Measurements from ENCODE around the gene INSL4. TPM values are rescaled to one million over a fixed set of nuclear protein-coding genes. Genes with fewer than 3 reads are reported as not detected.
A peak's percentile ranks its signal among the peaks of the same experiment; 100 is the strongest.

Gene INSL4
- polyA plus RNA-seq = not detected
- long read RNA-seq, donor 1 = 0 reads
- long read RNA-seq, donor 2 = 0 reads
- long read RNA-seq, donor 3 = 0 reads
- long read RNA-seq, donor 4 = 0 reads
- long read RNA-seq, donor 5 = 0 reads
- long read RNA-seq, donor 6 = 0 reads
- long read RNA-seq, donor 7 = 0 reads
- long read RNA-seq, donor 8 = 0 reads
- long read RNA-seq, donor 9 = 0 reads
- long read RNA-seq, donor 10 = 0 reads

DNA sequence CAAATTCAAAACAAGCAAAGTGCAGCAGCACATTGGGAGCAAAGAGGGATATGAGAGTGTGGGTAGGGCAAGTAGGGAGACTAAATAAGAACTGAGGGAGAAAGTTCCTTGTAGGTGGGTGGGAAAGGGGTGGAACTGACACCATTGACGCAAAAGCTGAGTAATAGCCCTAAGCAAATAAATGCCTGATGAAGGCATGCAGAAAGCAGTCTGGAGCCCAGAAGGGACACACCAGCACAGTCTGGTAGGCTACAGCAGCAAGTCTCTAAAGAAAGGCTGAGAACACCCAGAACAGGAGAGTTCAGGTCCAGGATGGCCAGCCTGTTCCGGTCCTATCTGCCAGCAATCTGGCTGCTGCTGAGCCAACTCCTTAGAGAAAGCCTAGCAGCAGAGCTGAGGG lies at the start of gene INSL4:
TSS of gene INSL4 (plus strand) at position 208 of the 400 bp plus-strand sequence. CDS start at position 313, 105 bp downstream.
- no peak within 1 kb of the TSS for H3K4me3 ChIP-seq (ENCODE audit: low read depth in 1 of 3, low read length in 3 of 3)
- 91 to 95% (median 92%) methylated on average over 2 of the region's 2 CpGs for WGBS, 3 donors
- peaks cover 0 to 4% of the 10 kb centered on the region in 2 donors for H3K9me3 ChIP-seq (ENCODE audit: control insufficient read depth in 2 of 2, insufficient read depth in 1 of 2, low read depth in 1 of 2, low read length in 1 of 2)
- DNase-seq (no peak), FAIRE-seq (no peak)
- no peaks in the 10 kb centered on the region for H3K27me3 ChIP-seq (ENCODE audit: control insufficient read depth in 3 of 3, insufficient read depth in 3 of 3, low read length in 3 of 3)
- H3K36me3 ChIP-seq (ENCODE audit: control insufficient read depth in 3 of 3, insufficient read depth in 2 of 3, low read depth in 1 of 3, low read length in 3 of 3) = no peaks in the 10 kb centered on the region
- H3K4me1 ChIP-seq (ENCODE audit: control insufficient read depth in 3 of 3, insufficient read depth in 2 of 3, low read depth in 1 of 3, low read length in 2 of 3) = no peaks in the 10 kb centered on the region
- no peak within 1 kb of the TSS for H3K27ac ChIP-seq (ENCODE audit: low read depth in 1 of 3, low read length in 2 of 3)

DNA sequence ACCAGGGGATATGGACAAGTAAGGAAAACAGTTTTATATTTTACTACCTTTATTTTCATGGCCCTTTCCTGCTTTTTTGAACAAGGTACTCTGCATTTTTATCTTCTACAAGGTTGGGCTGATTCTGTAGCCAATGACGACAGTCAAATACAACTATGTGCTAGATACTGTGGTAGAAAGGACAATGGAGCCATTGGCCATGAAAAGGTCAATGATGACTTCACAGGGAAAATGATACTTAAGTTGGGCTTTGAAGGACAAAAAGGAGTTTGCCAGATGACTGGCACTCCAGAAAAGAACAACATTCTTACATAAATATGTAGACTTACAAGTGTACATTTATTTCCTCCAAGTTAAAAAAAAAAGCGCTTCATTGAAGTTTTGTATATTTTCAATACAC lies 46.4 kb upstream of the INSL4 start:
- DNase-seq (no peak), FAIRE-seq (no peak)
- 94 to 96% (median 96%) methylated on average over 2 of the region's 2 CpGs for WGBS, 3 donors
- no peaks in the 10 kb centered on the region for H3K27me3 ChIP-seq (ENCODE audit: control insufficient read depth in 3 of 3, insufficient read depth in 3 of 3, low read length in 3 of 3)
- no peak overlapping the region for H3K27ac ChIP-seq (ENCODE audit: low read depth in 1 of 3, low read length in 2 of 3)
- no peak overlapping the region for H3K4me3 ChIP-seq (ENCODE audit: low read depth in 1 of 3, low read length in 3 of 3)
- no peaks in the 10 kb centered on the region for H3K36me3 ChIP-seq (ENCODE audit: control insufficient read depth in 3 of 3, insufficient read depth in 2 of 3, low read depth in 1 of 3, low read length in 3 of 3)
- H3K4me1 ChIP-seq (ENCODE audit: control insufficient read depth in 3 of 3, insufficient read depth in 2 of 3, low read depth in 1 of 3, low read length in 2 of 3) = no peaks in the 10 kb centered on the region
- H3K9me3 ChIP-seq (ENCODE audit: control insufficient read depth in 2 of 2, insufficient read depth in 1 of 2, low read depth in 1 of 2, low read length in 1 of 2) = peaks cover 0 to 2% of the 10 kb centered on the region in 2 donors

DNA sequence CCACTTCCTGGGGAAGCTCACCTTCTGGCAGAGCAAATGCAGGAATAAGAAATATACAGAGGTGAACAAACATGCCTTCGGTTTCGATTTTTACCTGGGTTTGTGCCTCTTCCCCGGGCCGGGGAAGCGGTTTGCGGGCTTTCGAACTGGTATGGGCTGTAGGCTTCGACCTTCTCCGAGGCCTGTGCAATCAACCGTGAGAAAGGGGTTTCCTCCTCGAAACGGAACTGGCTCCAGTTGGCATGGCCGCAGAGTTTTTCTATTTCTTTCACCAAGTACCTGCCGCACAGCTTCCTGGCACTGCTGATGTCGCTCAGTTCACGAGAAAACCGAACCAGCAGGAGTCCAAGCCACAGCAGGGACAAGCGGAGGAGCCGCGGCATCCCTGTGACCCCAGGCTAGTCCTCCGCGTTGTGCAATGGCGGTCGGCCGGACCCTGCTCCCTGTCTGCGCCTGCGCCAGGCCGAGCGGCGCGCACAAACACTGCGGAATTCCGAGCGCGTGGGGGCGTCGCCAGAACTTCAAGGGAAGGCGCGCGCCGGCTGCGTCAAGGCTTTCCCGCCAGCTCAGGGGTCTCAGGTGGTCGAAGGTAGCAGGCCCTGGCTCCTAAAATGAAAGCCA lies 45.9 kb upstream of the INSL4 start, which contains the start of gene INSL6:
TSS of gene INSL6 (minus strand) at position 420 of the 621 bp plus-strand sequence. CDS start at position 383, 37 bp downstream.
- H3K27me3 ChIP-seq (ENCODE audit: control insufficient read depth in 3 of 3, insufficient read depth in 3 of 3, low read length in 3 of 3) = no peaks in the 10 kb centered on the region
- no peaks in the 10 kb centered on the region for H3K4me1 ChIP-seq (ENCODE audit: control insufficient read depth in 3 of 3, insufficient read depth in 2 of 3, low read depth in 1 of 3, low read length in 2 of 3)
- H3K36me3 ChIP-seq (ENCODE audit: control insufficient read depth in 3 of 3, insufficient read depth in 2 of 3, low read depth in 1 of 3, low read length in 3 of 3) = no peaks in the 10 kb centered on the region
- WGBS, 3 donors = 92 to 95% (median 93%) methylated on average over 39 to 44 of the region's 44 CpGs
- no peak within 1 kb of the TSS for H3K4me3 ChIP-seq (ENCODE audit: low read depth in 1 of 3, low read length in 3 of 3)
- no peak within 1 kb of the TSS for H3K27ac ChIP-seq (ENCODE audit: low read depth in 1 of 3, low read length in 2 of 3)
- no peak for FAIRE-seq
- DNase-seq = no peak
- no peaks in the 10 kb centered on the region for H3K9me3 ChIP-seq (ENCODE audit: control insufficient read depth in 2 of 2, insufficient read depth in 1 of 2, low read depth in 1 of 2, low read length in 1 of 2)

DNA sequence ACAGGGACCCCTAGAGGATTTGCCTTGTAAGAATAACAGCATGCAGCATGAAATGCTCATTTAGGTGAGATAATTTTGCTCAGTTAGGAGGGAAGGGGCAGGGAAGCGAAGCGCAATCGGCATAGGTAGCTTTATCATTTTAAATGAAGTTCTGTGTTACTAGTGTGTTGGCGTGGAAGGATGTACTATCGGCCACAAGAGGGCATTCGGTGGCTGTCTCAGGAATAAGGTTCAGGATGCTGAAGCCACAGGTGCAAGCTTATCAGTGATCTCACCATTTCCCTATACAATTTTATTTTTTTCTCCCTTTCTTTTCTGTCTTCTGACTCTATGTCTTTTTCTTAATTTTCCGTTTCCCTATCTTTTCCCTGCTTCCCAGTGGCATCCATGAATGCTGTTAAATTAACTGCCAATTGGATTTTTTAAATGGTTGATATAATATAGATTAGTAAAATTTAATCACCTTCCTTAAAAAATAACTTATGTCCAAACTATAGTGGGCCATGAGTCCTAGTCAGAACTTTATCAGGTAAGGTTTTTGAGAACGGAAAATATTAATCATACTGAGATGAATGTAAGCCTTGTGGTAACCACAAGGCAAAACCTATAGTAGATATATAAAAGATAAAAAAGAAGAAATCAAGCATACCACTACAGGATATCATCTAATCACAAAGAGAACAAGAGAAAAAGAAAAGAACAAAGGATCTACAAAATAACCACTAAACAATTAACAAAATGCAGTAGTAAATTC lies 44.6 kb upstream of the INSL4 start:
- H3K27ac ChIP-seq (ENCODE audit: low read depth in 1 of 3, low read length in 2 of 3) = no peak overlapping the region
- H3K4me3 ChIP-seq (ENCODE audit: low read depth in 1 of 3, low read length in 3 of 3) = no peak overlapping the region
- no peaks in the 10 kb centered on the region for H3K9me3 ChIP-seq (ENCODE audit: control insufficient read depth in 2 of 2, insufficient read depth in 1 of 2, low read depth in 1 of 2, low read length in 1 of 2)
- no peaks in the 10 kb centered on the region for H3K4me1 ChIP-seq (ENCODE audit: control insufficient read depth in 3 of 3, insufficient read depth in 2 of 3, low read depth in 1 of 3, low read length in 2 of 3)
- WGBS, 3 donors = 17 to 24% (median 20%) methylated on average over 8 of the region's 8 CpGs
- DNase-seq (peak; percentile 62 to 72), FAIRE-seq (no peak)
- peaks cover 0 to under 1% (median 0%) of the 10 kb centered on the region in 3 donors for H3K27me3 ChIP-seq (ENCODE audit: control insufficient read depth in 3 of 3, insufficient read depth in 3 of 3, low read length in 3 of 3)
- H3K36me3 ChIP-seq (ENCODE audit: control insufficient read depth in 3 of 3, insufficient read depth in 2 of 3, low read depth in 1 of 3, low read length in 3 of 3) = no peaks in the 10 kb centered on the region

DNA sequence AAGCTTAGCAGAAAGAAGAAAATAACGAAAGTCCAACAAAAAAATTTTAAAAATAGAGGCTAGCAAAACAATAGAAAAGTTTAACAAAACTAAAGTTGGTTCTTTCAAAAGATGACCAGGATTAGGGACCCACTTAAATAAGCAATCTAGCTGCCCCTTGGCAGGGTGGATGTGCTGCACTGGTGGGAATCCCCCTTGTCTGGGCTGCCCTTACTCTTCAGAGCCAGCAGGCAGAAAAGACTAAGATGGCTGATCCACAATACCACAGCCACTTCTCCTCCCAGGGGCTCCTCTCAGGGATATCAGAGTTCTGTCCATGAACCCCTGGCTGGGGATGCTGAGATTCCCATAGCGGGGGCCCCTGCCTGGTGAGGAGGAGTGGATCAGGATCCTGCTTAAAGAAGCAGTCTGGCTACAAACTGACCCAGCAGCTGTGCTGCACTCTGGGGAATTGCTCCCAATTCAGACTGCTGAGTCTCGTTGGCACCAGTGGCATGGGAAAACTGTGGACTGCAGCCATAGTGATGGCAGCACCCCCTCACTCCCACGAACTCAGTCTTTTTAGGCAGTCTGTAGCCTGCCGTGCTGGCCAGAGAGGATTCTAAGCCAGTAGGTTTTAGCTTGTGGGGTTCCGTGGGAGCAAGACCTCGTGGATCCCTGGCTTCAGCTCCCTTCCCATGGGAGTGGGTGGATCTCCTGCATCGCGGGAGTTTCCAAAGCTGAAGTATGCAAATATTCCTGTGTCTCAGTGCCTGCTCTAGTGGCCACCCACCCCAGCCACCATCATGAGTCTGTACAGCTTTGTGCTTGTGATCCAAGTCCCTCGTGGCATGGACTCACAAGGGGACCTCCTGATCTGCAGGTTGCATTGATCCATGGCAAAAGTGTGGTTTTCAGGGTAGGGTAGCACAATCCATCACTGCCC lies 42.9 kb upstream of the INSL4 start:
- WGBS, 3 donors = 74 to 80% (median 79%) methylated on average over 10 of the region's 10 CpGs
- DNase-seq = no peak
- Histone ChIP-seq H3K4me1 (ENCODE audit: control insufficient read depth in 3 of 3, insufficient read depth in 2 of 3, low read depth in 1 of 3, low read length in 2 of 3) (no peaks in the 10 kb centered on the region), H3K27ac (ENCODE audit: low read depth in 1 of 3, low read length in 2 of 3) (no peak overlapping the region), H3K4me3 (ENCODE audit: low read depth in 1 of 3, low read length in 3 of 3) (no peak overlapping the region), H3K27me3 (ENCODE audit: control insufficient read depth in 3 of 3, insufficient read depth in 3 of 3, low read length in 3 of 3) (peaks cover 0 to 2% (median 0%) of the 10 kb centered on the region in 3 donors), H3K9me3 (ENCODE audit: control insufficient read depth in 2 of 2, insufficient read depth in 1 of 2, low read depth in 1 of 2, low read length in 1 of 2) (no peaks in the 10 kb centered on the region), H3K36me3 (ENCODE audit: control insufficient read depth in 3 of 3, insufficient read depth in 2 of 3, low read depth in 1 of 3, low read length in 3 of 3) (no peaks in the 10 kb centered on the region)
- FAIRE-seq = no peak

DNA sequence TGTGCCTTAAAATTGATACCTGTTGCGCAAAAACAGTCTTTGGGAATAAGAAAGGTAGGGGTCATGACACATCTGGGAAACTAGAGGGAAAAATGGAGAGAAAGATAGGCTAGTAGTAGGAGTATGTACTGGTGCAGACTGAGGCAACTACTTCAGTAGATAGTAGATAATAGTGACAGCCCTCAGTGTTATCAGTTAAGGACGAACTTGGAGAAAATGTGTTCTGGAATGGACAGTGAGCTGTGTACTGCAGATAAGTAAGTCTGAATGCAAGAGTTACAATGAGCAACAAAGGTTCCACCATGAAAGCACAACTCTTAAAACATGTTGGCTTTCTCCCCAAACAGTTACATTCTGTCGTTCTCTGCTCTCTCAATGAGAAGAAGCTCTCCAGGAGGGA lies 39.2 kb upstream of the INSL4 start:
- H3K27me3 ChIP-seq (ENCODE audit: control insufficient read depth in 3 of 3, insufficient read depth in 3 of 3, low read length in 3 of 3) = peaks cover 0 to 2% (median 0%) of the 10 kb centered on the region in 3 donors
- no peak overlapping the region for H3K4me3 ChIP-seq (ENCODE audit: low read depth in 1 of 3, low read length in 3 of 3)
- no peak for DNase-seq
- no peak overlapping the region for H3K27ac ChIP-seq (ENCODE audit: low read depth in 1 of 3, low read length in 2 of 3)
- H3K9me3 ChIP-seq (ENCODE audit: control insufficient read depth in 2 of 2, insufficient read depth in 1 of 2, low read depth in 1 of 2, low read length in 1 of 2) = no peaks in the 10 kb centered on the region
- whole genome bisulfite sequencing, 3 donors = 64 to 85% (median 81%) methylated on average over 3 of the region's 3 CpGs
- FAIRE-seq = no peak
- H3K36me3 ChIP-seq (ENCODE audit: control insufficient read depth in 3 of 3, insufficient read depth in 2 of 3, low read depth in 1 of 3, low read length in 3 of 3) = no peaks in the 10 kb centered on the region
- no peaks in the 10 kb centered on the region for H3K4me1 ChIP-seq (ENCODE audit: control insufficient read depth in 3 of 3, insufficient read depth in 2 of 3, low read depth in 1 of 3, low read length in 2 of 3)

DNA sequence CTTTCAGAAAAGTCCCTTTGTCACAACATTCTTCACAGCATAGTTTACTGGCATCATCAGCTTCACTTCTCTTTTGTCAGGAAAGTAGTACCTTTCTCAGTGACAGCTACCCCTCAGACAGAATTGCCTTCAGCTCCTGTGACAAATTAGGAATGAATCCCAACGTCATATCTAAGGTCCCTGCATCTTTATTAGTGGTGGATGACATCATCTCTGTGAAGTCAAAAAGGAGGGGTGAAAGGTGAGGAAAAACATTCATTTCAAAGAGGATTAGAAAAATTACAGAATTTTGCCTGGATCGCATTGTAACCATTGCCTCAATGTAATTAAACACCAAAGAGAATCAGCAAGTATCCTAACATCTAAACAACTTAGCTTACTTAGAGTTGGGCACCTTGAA lies 37.9 kb upstream of the INSL4 start:
- H3K4me1 ChIP-seq (ENCODE audit: control insufficient read depth in 3 of 3, insufficient read depth in 2 of 3, low read depth in 1 of 3, low read length in 2 of 3) = no peaks in the 10 kb centered on the region
- no peak for FAIRE-seq

DNA sequence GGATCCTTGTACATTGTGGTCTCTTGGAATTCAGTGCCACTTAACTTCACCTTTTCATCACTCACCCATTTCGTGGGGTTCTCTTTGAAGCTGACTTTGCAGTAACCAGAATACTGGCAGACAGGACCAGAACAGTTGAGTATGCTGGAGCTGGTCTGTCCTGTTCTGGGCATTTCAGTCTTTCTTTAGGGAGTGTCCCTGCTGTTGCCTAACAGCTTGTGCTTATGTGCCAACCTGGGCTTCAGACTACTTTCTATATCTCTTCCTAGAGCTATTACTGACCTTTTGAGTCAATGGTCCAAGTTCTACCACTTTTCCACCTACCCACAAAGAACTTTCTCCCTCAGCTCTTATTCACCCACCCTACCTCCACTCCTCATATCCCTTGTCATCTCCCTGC lies 35.8 kb upstream of the INSL4 start:
- no peak overlapping the region for H3K27ac ChIP-seq (ENCODE audit: low read depth in 1 of 3, low read length in 2 of 3)
- peaks cover 0 to 2% (median 2%) of the 10 kb centered on the region in 3 donors for H3K27me3 ChIP-seq (ENCODE audit: control insufficient read depth in 3 of 3, insufficient read depth in 3 of 3, low read length in 3 of 3)
- H3K4me1 ChIP-seq (ENCODE audit: control insufficient read depth in 3 of 3, insufficient read depth in 2 of 3, low read depth in 1 of 3, low read length in 2 of 3) = no peaks in the 10 kb centered on the region
- H3K9me3 ChIP-seq (ENCODE audit: control insufficient read depth in 2 of 2, insufficient read depth in 1 of 2, low read depth in 1 of 2, low read length in 1 of 2) = no peaks in the 10 kb centered on the region
- H3K36me3 ChIP-seq (ENCODE audit: control insufficient read depth in 3 of 3, insufficient read depth in 2 of 3, low read depth in 1 of 3, low read length in 3 of 3) = no peaks in the 10 kb centered on the region
- H3K4me3 ChIP-seq (ENCODE audit: low read depth in 1 of 3, low read length in 3 of 3) = no peak overlapping the region
- 50 to 74% (median 64%) methylated on average over 1 of the region's 1 CpG for WGBS, 3 donors
- FAIRE-seq (no peak), DNase-seq (peak in 1 of 2 donors; percentile 15)

More for the DNA sequence above, 37.9 kb upstream of the INSL4 start:
- DNase-seq = no peak
- Histone ChIP-seq H3K36me3 (ENCODE audit: control insufficient read depth in 3 of 3, insufficient read depth in 2 of 3, low read depth in 1 of 3, low read length in 3 of 3) (no peaks in the 10 kb centered on the region), H3K27me3 (ENCODE audit: control insufficient read depth in 3 of 3, insufficient read depth in 3 of 3, low read length in 3 of 3) (peaks cover 0 to 2% (median 0%) of the 10 kb centered on the region in 3 donors), H3K9me3 (ENCODE audit: control insufficient read depth in 2 of 2, insufficient read depth in 1 of 2, low read depth in 1 of 2, low read length in 1 of 2) (no peaks in the 10 kb centered on the region), H3K4me3 (ENCODE audit: low read depth in 1 of 3, low read length in 3 of 3) (no peak overlapping the region), H3K27ac (ENCODE audit: low read depth in 1 of 3, low read length in 2 of 3) (no peak overlapping the region)
- 54 to 61% (median 61%) methylated on average over 2 of the region's 2 CpGs for WGBS, 3 donors
